ENCODE data around the gene MAGEF1.

DNA sequence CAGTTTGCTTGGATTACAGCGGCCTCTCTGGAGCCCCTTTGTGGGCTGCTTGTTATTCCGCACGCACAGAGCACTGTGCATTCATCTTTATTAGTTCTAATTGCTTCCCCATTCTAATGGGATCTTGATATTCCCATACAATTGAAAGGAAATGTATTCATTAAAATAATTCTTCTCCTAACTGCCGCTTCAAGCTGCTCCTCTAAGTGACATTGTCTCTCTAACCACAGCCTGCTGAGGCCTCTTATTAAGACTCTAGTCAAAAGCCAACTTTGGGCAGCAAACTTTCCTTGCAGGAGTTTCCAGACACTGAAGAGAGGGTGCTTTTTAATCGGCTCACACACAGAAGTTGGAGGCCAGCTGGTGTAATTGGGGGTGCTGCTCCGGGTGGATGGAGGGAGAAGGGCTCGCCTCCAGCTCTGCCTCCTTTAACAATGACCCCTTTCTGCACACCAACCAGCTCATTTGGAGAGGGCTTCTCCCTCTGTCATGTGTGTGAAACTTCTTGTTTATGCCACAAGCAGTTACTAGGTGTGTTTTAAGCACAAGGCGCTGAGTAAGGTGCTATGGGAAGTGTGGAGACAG lies 5.6 kb upstream of the MAGEF1 start:
- TF ChIP-seq, protein P1, sequence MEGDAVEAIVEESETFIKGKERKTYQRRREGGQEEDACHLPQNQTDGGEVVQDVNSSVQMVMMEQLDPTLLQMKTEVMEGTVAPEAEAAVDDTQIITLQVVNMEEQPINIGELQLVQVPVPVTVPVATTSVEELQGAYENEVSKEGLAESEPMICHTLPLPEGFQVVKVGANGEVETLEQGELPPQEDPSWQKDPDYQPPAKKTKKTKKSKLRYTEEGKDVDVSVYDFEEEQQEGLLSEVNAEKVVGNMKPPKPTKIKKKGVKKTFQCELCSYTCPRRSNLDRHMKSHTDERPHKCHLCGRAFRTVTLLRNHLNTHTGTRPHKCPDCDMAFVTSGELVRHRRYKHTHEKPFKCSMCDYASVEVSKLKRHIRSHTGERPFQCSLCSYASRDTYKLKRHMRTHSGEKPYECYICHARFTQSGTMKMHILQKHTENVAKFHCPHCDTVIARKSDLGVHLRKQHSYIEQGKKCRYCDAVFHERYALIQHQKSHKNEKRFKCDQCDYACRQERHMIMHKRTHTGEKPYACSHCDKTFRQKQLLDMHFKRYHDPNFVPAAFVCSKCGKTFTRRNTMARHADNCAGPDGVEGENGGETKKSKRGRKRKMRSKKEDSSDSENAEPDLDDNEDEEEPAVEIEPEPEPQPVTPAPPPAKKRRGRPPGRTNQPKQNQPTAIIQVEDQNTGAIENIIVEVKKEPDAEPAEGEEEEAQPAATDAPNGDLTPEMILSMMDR (IDR thresholded peaks at IDR 0.05; ENCODE audit: low read length) = no peak
- no peak for TF ChIP-seq EZH2 (IDR thresholded peaks at IDR 0.05; ENCODE audit: borderline replicate concordance, low read length)

Measured in OCI-LY1 (cell line).